Activated gamma-delta T cell (primary cell): ENCODE data around the gene CFAP77.

Experiments used
- DNase-seq: peaks from one replicate; lab custom pipeline; 2025; lab: John Stamatoyannopoulos, UW

Gene CFAP77

GRCh38 chr9:132517815-132518550 is 108.0 kb downstream of the CFAP77 start:
- DNase-seq, result no peak

- no peak for DNase-seq
Observed at GRCh38 chr9:132518626-132519025, 108.6 kb downstream of the CFAP77 start.

- no peak for DNase-seq
Observed at GRCh38 chr9:132519033-132519432, 109.0 kb downstream of the CFAP77 start.

- no peak for DNase-seq
Observed at GRCh38 chr9:132520612-132521011, 110.6 kb downstream of the CFAP77 start.

- DNase-seq, result no peak
Observed at GRCh38 chr9:132525308-132526023, 115.5 kb downstream of the CFAP77 start.

GRCh38 chr9:132531195-132531594 is 121.2 kb downstream of the CFAP77 start:
- DNase-seq, result no peak

GRCh38 chr9:132531710-132532570 is 121.9 kb downstream of the CFAP77 start:
- no peak for DNase-seq

GRCh38 chr9:132534832-132535231 is 124.8 kb downstream of the CFAP77 start:
- no peak for DNase-seq

- DNase-seq, result no peak
Observed at GRCh38 chr9:132536124-132536523, 126.1 kb downstream of the CFAP77 start.

- no peak for DNase-seq
Observed at GRCh38 chr9:132537352-132537751, 127.3 kb downstream of the CFAP77 start.

GRCh38 chr9:132538071-132538470 is 128.1 kb downstream of the CFAP77 start:
- DNase-seq, result no peak

GRCh38 chr9:132539096-132539495 is 129.1 kb downstream of the CFAP77 start:
- DNase-seq, result no peak

- no peak for DNase-seq
Observed at GRCh38 chr9:132541051-132541450, 131.0 kb downstream of the CFAP77 start.

- DNase-seq, result no peak
Observed at GRCh38 chr9:132541870-132542830, 132.1 kb downstream of the CFAP77 start.

- no peak for DNase-seq
Observed at GRCh38 chr9:132543251-132543650, 133.2 kb downstream of the CFAP77 start.

- DNase-seq, result no peak
Observed at GRCh38 chr9:132543960-132544359, 133.9 kb downstream of the CFAP77 start.

GRCh38 chr9:132545578-132545977 is 135.6 kb downstream of the CFAP77 start:
- DNase-seq, result no peak

- DNase-seq, result no peak
Observed at GRCh38 chr9:132546148-132547051, 136.4 kb downstream of the CFAP77 start.

- DNase-seq, result no peak
Observed at GRCh38 chr9:132547052-132547431, 137.0 kb downstream of the CFAP77 start.

GRCh38 chr9:132547436-132547835 is 137.4 kb downstream of the CFAP77 start:
- no peak for DNase-seq
